ENCODE data around the gene CEACAM5. TPM values are rescaled to one million over a fixed set of nuclear protein-coding genes. Genes with fewer than 3 reads are reported as not detected.
"Not testable (repeated sequence)": the region's sequence is repeated elsewhere in the genome, so short reads cannot be mapped to it uniquely, and the experiment has no call there.

Gene CEACAM5
- total RNA-seq, 2 donors from 2014 or later, result 2,196 to 2,217 TPM

DNA sequence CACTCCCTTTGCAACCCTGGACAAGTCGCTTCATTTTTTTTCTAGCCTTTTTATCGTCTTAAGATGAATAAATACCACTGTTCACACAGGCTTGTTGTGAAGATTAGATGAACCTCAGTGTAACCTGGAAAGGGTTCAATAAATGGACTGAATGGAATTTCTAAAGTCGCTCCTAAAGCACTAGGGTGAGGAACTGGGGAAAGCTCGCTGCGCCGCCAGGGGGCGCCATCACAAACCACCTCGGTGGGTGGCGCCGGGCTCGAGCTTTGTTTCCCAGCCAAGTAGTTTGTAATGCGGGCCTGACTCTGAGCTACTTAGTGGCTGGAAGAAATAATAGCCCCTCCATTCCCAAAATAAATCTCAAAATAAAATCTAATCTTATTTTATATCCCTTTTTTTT, 44.7 kb downstream of the CEACAM5 start:
- TF ChIP-seq, protein P1, sequence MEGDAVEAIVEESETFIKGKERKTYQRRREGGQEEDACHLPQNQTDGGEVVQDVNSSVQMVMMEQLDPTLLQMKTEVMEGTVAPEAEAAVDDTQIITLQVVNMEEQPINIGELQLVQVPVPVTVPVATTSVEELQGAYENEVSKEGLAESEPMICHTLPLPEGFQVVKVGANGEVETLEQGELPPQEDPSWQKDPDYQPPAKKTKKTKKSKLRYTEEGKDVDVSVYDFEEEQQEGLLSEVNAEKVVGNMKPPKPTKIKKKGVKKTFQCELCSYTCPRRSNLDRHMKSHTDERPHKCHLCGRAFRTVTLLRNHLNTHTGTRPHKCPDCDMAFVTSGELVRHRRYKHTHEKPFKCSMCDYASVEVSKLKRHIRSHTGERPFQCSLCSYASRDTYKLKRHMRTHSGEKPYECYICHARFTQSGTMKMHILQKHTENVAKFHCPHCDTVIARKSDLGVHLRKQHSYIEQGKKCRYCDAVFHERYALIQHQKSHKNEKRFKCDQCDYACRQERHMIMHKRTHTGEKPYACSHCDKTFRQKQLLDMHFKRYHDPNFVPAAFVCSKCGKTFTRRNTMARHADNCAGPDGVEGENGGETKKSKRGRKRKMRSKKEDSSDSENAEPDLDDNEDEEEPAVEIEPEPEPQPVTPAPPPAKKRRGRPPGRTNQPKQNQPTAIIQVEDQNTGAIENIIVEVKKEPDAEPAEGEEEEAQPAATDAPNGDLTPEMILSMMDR (IDR thresholded peaks at IDR 0.05), result peak; percentile 79
- peak; percentile 81 for DNase-seq
- Histone ChIP-seq H3K36me3 (no peaks in the 10 kb centered on the region), H3K27me3 (no peaks in the 10 kb centered on the region), H3K9me3 (no peaks in the 10 kb centered on the region), H3K4me1 (peaks cover 10% of the 10 kb centered on the region), H3K27ac (peak overlapping the region; percentile 22), H3K9ac (ENCODE audit: low read depth in 2 of 2, low read length in 2 of 2) (no peak overlapping the region), H3K4me3 (no peak overlapping the region)
- intact Hi-C loops (cut with DNase I), result loop anchor here (10.0 kb wide), 1 partner anchor 108 kb away; no protein-coding TSS in a partner anchor

DNA sequence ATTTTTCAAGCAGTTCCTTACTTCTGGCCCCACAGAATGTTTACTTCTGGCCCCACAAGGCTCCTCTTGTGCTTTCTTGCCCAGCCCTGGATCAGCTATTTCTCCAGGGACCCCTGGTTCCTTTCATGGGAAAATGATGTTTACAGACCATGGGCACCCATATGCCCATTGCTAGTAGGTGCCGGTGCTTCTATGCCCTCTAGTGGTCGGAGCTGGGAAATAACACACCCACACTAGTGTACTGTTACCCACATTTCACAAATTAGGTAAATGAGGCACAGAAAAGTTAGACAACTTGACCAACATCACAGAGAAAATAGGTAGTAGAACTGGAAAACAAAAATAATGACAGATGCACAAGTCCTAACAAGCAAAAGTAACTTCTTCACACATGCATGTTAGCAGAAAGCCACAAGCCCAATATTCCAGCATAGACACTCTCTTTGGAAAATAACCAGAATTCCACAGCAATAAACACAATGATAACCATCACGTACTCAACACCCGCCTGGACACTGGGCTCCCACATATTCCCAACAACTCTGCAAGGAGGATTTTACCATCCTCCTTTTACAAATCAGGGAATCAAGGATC, 45.6 kb downstream of the CEACAM5 start:
- Histone ChIP-seq H3K9ac (ENCODE audit: low read depth in 2 of 2, low read length in 2 of 2) (no peak overlapping the region), H3K9me3 (no peaks in the 10 kb centered on the region), H3K27me3 (no peaks in the 10 kb centered on the region), H3K4me1 (peaks cover 10% of the 10 kb centered on the region), H3K4me3 (no peak overlapping the region), H3K27ac (no peak overlapping the region), H3K36me3 (no peaks in the 10 kb centered on the region)
- TF ChIP-seq, protein P1 (IDR thresholded peaks at IDR 0.05), result peak; percentile 60
- intact Hi-C loops (cut with DNase I), result loop anchor here (10.0 kb wide), 1 partner anchor 109 kb away; no protein-coding TSS in a partner anchor
- DNase-seq, result peak; percentile 86

DNA sequence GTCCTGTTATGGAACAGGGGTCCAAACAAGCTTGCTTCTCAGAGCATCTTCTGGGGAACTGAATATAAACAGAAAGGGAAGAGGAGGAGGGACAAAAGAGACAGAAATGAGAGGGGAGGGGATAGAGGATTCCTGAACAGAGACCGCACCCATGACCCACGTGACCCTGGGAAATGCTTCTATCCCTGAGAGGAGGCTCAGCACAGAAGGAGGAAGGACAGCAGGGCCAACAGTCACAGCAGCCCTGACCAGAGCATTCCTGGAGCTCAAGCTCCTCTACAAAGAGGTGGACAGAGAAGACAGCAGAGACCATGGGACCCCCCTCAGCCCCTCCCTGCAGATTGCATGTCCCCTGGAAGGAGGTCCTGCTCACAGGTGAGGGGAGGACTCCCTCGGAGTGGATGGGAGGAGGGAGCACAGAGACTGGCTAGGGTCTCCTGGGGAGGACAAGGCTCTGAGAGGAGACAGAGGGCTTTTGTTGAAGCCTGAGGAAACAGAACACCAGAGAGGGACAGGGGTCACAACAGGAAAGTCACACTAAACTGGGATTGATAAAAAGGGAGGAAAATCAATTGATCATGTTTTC, 47.0 kb downstream of the CEACAM5 start, which contains the start of gene CEACAM6:
Gene CEACAM6, plus strand, starts transcription at position 203 of the 586 bp plus-strand sequence. Its CDS starts 109 bp downstream, at position 312.
- peak within 1 kb of the TSS; percentile 14 for H3K4me3 ChIP-seq
- H3K27me3 ChIP-seq, result no peaks in the 10 kb centered on the region
- H3K36me3 ChIP-seq, result no peaks in the 10 kb centered on the region
- peak; percentile 91 for DNase-seq
- TF ChIP-seq, protein P1 (IDR thresholded peaks at IDR 0.05), result no peak
- peaks cover 10% of the 10 kb centered on the region for H3K4me1 ChIP-seq
- peak within 1 kb of the TSS in 1 of 2 donors; percentile 66 for H3K9ac ChIP-seq (ENCODE audit: low read depth in 2 of 2, low read length in 2 of 2)
- H3K27ac ChIP-seq, result no peak within 1 kb of the TSS
- H3K9me3 ChIP-seq, result no peaks in the 10 kb centered on the region
- intact Hi-C loops (cut with DNase I), result loop anchor here (10.0 kb wide), 1 partner anchor 111 kb away; no protein-coding TSS in a partner anchor

DNA sequence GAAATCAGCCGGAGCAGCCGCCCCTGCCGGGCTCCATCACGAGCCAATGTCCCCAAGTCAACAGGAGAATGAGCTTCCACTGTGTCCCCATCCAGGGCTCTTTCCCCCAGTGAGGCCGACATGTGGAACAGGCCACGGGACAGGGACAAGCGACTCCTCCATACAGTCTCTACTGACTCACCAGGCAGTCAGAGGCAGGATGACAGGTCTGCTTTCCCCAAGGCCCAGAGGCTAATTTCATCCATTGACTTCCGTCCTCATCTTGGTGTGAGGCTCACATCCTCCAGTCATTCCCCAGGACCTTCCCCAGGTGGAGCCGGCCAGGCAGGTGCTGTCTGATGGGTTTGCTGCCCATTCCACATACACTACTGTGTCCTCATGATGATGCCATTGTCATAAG, 50.4 kb downstream of the CEACAM5 start:
- TF ChIP-seq, protein P1 (IDR thresholded peaks at IDR 0.05), result no peak
- no peak overlapping the region for H3K4me3 ChIP-seq
- no peaks in the 10 kb centered on the region for H3K9me3 ChIP-seq
- no peaks in the 10 kb centered on the region for H3K27me3 ChIP-seq
- DNase-seq, result no peak
- no peaks in the 10 kb centered on the region for H3K36me3 ChIP-seq
- intact Hi-C loops (cut with DNase I), result loop anchor here (10.0 kb wide), 1 partner anchor 114 kb away; no protein-coding TSS in a partner anchor
- no peaks in the 10 kb centered on the region for H3K4me1 ChIP-seq
- H3K27ac ChIP-seq, result no peak overlapping the region
- no peak overlapping the region for H3K9ac ChIP-seq (ENCODE audit: low read depth in 2 of 2, low read length in 2 of 2)

DNA sequence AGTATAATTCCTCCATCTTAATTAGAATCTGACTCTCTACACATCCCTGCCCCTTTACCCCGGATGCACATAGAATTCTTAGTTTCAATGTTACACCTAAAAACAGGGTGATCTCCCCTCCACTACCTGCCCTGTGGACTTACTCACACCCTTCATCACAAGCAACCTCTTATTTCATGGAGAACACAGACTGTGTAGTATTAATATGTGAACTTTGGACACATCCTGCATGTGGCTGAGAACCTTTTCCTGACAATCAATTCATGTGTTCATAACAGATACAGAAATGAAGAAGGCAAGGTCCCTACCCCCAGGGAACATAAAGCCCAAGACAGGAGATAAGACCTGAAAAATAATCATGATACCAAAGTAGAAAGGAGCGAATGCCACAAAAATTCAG, 58.7 kb downstream of the CEACAM5 start:
- Histone ChIP-seq H3K9ac (ENCODE audit: low read depth in 2 of 2, low read length in 2 of 2) (no peak overlapping the region), H3K36me3 (no peaks in the 10 kb centered on the region), H3K4me1 (no peaks in the 10 kb centered on the region), H3K27me3 (no peaks in the 10 kb centered on the region), H3K27ac (no peak overlapping the region), H3K4me3 (no peak overlapping the region), H3K9me3 (no peaks in the 10 kb centered on the region)
- intact Hi-C loops (cut with DNase I), result no loop called here
- TF ChIP-seq, protein P1 (IDR thresholded peaks at IDR 0.05), result no peak
- DNase-seq, result no peak

DNA sequence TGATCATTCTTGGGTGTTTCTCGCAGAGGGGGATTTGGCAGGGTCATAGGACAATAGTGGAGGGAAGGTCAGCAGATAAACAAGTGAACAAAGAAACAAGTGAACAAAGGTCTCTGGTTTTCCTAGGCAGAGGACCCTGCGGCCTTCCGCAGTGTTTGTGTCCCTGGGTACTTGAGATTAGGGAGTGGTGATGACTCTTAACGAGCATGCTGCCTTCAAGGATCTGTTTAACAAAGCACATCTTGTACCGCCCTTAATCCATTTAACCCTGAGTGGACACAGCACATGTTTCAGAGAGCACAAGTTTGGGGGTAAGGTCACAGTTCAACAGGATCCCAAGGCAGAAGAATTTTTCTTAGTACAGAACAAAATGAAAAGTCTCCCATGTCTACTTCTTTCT, 59.7 kb downstream of the CEACAM5 start:
- H3K36me3 ChIP-seq; H3K9ac ChIP-seq (ENCODE audit: low read depth in 2 of 2, low read length in 2 of 2); H3K27ac ChIP-seq; H3K4me1 ChIP-seq; H3K4me3 ChIP-seq; DNase-seq; H3K9me3 ChIP-seq; intact Hi-C loops (cut with DNase I); H3K27me3 ChIP-seq: not testable (repeated sequence)

Measured in colonic mucosa (tissue), 4 donors.